Stimulated activated CD4-positive, alpha-beta T cell treated with anti-CD3 and anti-CD28 coated beads, TNF-alpha, amount 100 ng/mL, for 4 hours (primary cell): Measurements from ENCODE around the gene IL1RN.
A peak's percentile ranks its signal among the peaks of the same experiment; 100 is the strongest.

Source experiments
- DNase-seq, 3 experiments: peaks; one replicate each; pipeline ENCODE4 v3.0.0-alpha.2; 2020; ENCODE audit warnings: low read depth in 3 of 3

Gene IL1RN

GRCh38 chr2:113173542-113174375, 46.4 kb downstream of the IL1RN start, which contains the start of gene PSD4:
Gene PSD4, plus strand, starts transcription at chr2:113173971. Its CDS starts 8,486 bp downstream, at chr2:113182457.
- DNase-seq: peak; percentile 55 to 70 (median 64)

- no peak for DNase-seq
Observed at GRCh38 chr2:113174376-113174750, 47.0 kb downstream of the IL1RN start.

- no peak for DNase-seq
Observed at GRCh38 chr2:113175042-113175628, 47.7 kb downstream of the IL1RN start.

GRCh38 chr2:113175736-113176695, 48.6 kb downstream of the IL1RN start:
- no peak for DNase-seq

GRCh38 chr2:113176696-113177355, 49.4 kb downstream of the IL1RN start:
- DNase-seq: no peak

- DNase-seq: no peak
Observed at GRCh38 chr2:113178069-113178746, 50.8 kb downstream of the IL1RN start.

- no peak for DNase-seq
Observed at GRCh38 chr2:113178891-113179290, 51.5 kb downstream of the IL1RN start.

GRCh38 chr2:113179446-113180045, 52.1 kb downstream of the IL1RN start:
- DNase-seq: no peak

- no peak for DNase-seq
Observed at GRCh38 chr2:113180131-113180946, 52.9 kb downstream of the IL1RN start.

- no peak for DNase-seq
Observed at GRCh38 chr2:113181258-113182051, 54.1 kb downstream of the IL1RN start.

- DNase-seq: no peak
Observed at GRCh38 chr2:113182471-113183260, 55.3 kb downstream of the IL1RN start.

GRCh38 chr2:113183264-113183663, 55.9 kb downstream of the IL1RN start:
- DNase-seq: no peak
